GM18870 (cell line): ENCODE measurements around the gene FBLN2.

Source experiments
- ATAC-seq: cut with Tn5 transposase; IDR thresholded peaks from one replicate; pipeline ENCODE4 v1.9.1; 2021; ENCODE audit warnings: moderate library complexity; ENCODE audit not compliant: unreplicated experiment

The FBLN2 gene

DNA sequence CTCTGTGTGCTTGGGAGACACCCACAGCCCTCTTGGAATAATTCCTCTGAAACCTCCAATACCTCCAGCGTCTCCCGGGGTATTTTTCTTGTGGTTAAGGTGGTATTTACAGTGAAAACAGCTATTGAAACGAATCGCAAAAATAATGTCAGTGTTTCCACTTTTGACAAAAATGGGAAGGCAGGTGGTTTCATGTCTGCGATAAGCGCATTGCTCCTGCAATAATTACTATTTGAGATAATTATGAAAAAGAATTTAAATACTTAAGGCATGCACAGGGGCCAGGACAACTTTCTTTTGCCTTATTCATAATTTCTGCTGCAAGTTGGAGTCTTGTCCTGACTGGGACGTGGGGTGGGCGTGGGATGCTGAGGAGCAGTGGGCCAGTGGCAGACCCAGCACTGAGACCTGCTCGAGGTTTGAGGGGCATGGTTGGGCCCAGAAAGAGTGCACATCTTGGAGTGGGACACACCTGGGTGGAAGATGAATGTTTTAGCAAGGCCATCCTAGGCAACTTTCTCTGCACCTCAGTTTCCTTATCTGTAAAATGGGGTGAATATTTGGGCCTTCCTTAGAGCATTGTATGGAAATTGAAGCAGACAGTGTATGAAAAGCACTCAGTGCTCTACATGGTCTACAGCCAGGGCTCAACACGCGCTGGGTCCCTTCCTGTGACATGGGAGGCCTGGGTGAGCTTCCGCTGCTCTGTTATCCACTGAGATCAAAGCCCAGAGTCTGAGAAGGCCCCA lies 110.5 kb downstream of the FBLN2 start:
- no peak for ATAC-seq

DNA sequence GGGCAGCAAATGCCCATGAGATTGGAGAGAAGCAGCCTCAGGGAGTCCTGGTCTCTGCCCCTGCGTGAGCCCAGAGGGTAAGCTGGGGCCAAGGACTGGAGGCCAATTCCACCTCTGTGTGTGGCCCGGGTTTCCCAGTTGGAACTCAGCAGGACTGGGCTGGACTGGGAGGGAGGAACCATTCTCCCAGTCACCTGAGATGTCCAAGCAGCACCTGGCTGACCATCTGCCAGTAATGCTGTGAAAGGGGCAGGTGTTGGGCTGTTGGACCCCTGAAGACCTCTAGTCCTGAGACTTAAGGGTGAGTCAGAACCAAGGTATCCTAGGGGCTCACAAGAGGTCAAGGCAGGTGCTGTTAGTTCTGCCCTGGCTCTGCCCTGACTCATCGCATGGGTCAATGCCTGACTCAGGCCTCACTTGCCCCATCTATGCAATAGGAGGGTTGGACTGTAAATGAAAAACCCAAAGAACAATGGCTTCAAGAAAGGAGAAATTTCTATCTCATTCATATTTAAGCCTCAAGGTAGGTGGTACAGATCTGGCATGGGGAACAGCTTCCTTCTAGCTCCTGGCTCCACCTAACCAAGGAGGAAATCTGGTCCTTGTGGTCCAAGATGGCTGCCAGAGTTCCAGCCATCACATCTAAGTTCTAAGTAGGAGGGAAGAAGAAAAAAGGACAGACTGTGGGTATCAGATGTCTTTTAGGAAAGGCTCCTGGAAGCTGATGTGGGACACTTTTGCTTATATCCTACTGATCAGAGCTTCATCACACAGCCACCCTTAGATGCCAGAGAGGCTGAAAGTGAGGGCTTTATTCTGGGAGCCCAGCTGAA lies 111.3 kb downstream of the FBLN2 start:
- no peak for ATAC-seq

DNA sequence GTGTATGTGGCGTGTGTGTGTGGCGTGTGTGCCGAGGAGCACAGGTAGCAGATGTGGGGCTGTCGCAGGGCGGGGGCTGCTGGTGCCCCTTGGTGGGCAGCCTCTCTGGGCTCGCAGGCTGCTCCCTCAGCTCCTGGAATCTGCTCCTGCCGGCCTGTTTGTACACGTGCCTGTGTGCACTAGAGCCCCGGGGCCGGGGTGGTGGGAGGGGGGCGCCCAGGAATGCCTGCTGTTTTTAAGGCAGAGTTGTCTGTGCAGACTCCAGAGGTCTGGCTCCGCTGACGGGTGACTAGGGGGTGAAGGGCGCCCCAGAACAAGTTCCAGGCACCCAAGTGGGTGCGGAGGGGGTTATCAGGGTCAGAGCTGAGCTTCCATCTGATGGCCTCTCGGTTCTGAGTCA lies 112.2 kb downstream of the FBLN2 start:
- no peak for ATAC-seq

DNA sequence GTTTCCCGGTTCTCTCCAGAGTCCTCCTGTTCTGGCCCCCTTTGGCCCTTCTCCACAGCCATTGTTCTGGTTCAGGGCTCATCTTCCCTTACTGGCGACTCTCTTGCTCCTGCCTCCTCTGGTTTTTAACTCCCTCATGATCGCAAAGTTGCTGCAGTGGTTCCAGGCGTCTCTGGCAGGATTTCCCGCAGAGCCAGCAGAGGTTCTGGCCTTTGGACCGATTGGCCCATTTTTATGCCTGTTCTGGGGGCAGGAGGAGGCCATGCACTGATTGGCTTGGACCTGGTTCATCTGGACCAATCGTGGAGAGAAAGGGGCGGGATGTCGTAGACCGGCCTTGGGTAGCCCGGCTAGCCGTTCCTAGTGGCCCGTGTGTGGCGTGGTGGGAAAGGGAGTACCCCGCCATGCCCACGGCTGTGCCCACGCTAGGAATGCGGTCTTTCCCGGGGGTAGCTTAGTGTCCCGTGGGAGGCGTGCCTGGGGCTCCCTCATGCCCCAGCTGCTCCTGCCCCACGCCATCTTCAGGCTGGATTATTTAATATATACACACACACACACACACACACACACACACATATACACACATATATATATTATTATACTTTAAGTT lies 113.4 kb downstream of the FBLN2 start:
- ATAC-seq, result no peak

DNA sequence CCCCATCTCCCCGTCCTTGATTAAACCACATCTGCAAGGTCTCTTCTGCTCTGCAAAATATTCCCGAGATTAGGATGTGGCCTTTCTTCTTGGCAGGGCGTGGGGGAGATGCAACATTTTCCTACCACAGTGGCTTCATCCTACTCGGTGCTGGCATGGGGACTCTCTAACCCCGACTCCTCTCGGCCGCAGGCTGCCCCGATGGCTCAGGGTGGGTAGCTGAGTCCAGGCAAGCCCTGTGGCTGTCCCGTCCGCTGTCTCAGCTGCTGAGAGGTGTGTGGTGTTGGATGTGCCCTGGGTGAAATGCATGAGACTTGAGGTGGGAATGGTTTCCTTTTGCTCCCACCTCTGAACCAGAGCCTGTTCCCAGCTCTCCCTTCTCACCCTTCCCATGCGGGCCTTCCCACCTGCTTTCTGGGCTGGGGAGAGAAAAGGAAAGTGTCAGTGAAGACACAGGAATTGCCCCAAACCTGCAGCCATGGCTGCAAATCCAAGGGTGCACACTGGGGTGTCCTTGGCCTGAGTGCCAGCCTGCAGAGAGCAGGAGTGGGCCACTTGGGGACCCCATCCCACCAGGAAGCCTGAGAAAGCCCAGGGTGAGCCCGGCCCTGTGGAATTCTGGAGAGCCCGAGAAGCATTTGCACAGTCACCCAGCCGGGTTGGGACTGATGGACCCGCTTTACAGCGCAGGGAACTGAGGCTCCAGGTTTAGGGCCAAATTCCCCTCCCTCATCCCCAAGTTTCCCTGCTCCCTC lies 115.0 kb downstream of the FBLN2 start:
- no peak for ATAC-seq

DNA sequence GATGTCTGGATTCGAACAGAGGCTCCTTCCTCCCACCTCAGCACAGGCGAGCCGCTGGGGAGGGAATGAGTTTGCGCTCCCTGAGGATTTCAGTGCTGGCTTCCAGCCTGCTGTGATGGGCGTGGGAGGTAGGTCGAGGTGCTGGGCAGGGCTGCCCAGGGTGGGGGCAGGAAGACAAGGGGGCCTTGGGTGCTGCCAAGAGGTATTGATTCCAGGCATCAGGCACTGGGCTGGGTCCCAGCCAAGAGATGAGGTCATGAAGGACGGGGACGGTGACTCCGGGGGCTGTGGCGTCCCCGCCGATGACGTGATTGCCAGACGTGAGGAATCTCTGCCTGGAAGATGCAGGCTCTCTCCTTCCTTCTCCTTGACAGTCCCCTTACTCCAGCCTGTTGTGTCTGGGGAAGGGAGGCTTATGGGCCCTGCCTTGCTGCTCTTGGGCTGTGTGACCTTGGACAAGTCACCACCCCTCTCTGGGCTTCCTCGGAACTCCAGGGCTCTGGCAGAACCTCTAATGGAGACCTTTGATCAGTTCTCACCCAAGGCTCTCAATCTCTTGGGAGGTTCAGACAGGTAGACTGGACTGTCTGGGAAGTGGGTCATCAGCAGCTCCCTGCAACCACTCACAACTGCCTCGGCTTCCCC lies 116.8 kb downstream of the FBLN2 start:
- no peak for ATAC-seq

DNA sequence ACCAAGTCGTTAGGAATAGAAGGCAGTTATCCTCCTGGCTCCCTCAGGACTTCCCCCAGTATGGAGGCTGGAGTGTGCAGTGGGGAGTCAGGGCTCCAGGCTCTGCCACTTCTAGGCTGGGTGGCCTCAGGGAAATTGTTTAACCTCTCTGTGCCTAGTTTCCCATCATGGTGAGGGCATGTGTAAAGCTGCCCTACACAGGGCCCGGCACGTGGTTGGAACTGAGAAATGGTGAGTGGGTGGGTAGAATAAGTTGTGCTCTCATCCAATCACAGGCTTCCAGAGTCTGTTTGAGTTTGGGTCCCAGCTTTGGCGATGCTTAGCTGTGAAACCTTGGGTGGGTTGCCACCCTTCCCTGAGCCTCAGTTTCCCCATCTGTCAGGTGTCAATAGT lies 117.3 kb downstream of the FBLN2 start:
- ATAC-seq, result no peak

GRCh38 chr3:13666781-13667709 lies 118.1 kb downstream of the FBLN2 start:
- no peak for ATAC-seq

DNA sequence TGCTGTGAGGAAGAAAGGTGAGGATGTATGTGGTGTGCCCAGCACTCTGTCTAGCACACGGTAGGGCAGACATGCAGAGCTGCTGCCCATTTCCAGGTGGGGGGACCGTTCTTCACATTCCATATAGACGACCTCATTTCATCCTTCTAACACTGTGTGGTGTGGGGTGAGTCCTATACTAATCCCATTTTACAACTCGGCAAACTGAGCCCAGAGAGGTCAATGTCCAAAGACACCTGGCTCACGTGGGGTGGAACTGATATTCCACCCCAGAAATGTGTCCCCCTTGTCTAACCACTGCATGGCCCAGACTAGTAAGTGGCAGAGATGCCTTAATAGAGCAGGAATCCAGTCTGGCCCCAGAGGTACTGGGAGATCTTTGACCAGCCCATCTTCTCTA lies 119.2 kb downstream of the FBLN2 start:
- no peak for ATAC-seq

- ATAC-seq, result no peak
Observed at GRCh38 chr3:13669457-13669856, 120.5 kb downstream of the FBLN2 start.

GRCh38 chr3:13670292-13670691 lies 121.4 kb downstream of the FBLN2 start:
- ATAC-seq, result no peak

- no peak for ATAC-seq
Observed at GRCh38 chr3:13671482-13672233, 122.7 kb downstream of the FBLN2 start.

DNA sequence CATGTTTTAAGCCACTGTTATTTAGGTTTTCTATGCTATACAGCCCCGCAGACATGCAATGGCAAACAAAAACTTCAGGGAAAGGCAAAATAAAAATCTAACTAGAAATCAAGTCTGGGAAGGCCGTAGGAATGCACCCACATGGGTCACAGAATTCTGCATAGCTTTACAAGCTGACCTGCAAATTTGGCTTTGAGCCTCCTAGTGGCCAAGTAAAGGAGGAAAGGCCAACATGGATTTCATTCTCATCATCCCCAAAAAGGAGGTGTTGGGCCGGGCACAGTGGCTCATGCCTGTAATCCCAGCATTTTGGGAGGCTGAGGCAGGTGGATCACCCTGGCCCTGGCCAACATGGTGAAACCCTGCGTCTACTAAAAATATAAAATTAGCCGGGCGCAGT lies 124.3 kb downstream of the FBLN2 start:
- no peak for ATAC-seq

- ATAC-seq, result no peak
Observed at GRCh38 chr3:13674538-13675185, 125.7 kb downstream of the FBLN2 start.

DNA sequence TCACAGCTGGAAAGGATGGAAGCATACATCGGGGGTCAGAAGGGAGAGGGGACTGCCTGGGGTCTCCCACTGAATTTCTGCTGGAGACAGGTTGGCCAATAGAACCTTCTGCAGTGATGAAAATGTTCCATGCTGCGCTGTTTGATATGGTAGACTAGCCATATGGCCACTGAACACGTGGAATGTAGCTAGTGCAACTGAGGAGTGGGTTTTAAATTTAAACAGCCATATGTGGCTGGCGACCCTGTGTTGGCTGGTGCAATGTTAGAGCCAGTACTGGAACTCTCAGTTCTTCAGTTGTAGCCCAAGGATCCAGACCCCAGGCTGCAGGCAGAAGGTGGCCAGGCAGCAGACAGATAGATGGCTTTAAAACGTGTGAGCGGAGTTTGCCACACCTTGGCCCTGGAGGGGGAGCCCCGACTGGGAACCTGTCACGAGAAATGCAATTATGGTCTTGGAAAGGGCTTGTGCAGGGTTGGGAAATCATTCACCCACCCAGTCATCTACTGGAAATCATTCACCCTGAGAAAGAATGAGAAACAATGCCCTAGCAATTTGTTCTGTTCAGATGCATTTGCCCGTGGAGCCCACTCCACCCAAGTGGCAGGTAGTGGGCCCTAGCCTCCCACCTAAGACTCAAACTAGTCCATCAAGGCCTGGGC lies 127.6 kb downstream of the FBLN2 start:
- ATAC-seq, result no peak

- ATAC-seq, result no peak
Observed at GRCh38 chr3:13677272-13677671, 128.3 kb downstream of the FBLN2 start.

GRCh38 chr3:13681931-13682330 lies 133.0 kb downstream of the FBLN2 start:
- no peak for ATAC-seq
